GM19238 (cell line): ENCODE results near the gene EIF4E2.
"Not testable (repeated sequence)": the region's sequence is repeated elsewhere in the genome, so short reads cannot be mapped to it uniquely, and the experiment has no call there.

Source experiments
- DNase-seq: peaks from one replicate; pipeline ENCODE4 v3.0.0; 2011; ENCODE audit warnings: low spot score; ENCODE audit not compliant: insufficient read length

Gene EIF4E2

GRCh38 chr2:232563580-232563979 lies 13.1 kb downstream of the EIF4E2 start:
- DNase-seq = no peak

GRCh38 chr2:232567721-232568120 lies 17.2 kb downstream of the EIF4E2 start:
- no peak for DNase-seq

- DNase-seq = no peak
Observed at GRCh38 chr2:232568161-232568560, 17.7 kb downstream of the EIF4E2 start.

GRCh38 chr2:232569541-232569940 lies 19.1 kb downstream of the EIF4E2 start:
- no peak for DNase-seq

GRCh38 chr2:232570481-232570880 lies 20.0 kb downstream of the EIF4E2 start:
- not testable (repeated sequence) for DNase-seq

DNA sequence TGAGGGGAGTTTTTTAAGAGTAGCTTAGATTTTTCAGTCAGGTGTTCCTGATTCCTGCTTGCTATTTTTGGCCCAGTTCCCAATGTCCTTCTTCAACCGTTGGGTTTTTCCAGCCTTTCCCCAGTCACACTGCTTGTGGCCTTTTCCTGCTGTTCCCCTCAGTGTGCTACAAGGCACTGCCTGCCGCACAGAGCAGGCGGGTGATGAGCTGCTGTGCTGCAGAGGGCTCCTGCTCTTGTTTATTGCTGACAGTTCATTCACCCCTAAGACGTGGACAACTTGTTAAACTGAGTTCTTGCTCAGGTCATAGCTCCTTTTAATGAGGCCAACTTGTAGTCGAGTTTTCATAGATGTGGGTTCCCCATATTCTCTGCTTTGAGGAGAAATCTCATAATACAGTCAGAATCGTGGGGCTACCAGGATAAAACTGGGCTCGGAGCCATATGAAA lies 20.6 kb downstream of the EIF4E2 start:
- DNase-seq = no peak

DNA sequence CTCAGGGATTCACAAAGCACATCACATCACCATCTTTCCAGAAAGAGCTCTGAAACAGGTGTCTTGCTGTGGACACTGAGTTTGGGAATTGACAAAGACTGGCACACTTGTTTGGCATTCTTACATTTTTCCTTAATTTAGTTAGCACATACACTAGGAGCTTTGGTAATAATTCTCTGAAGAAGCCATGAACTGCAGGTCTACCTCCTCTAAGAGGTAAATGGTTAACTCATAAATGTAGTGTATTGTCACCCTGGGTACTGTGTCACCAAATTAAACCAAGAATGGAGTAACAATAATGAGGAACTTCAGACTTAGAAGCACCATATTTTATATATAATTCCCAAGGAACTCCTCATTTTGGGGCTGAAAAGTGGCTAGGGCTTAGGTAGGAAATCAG lies 22.6 kb downstream of the EIF4E2 start:
- no peak for DNase-seq

- DNase-seq = no peak
Observed at GRCh38 chr2:232573771-232574435, 23.4 kb downstream of the EIF4E2 start.

- DNase-seq = no peak
Observed at GRCh38 chr2:232574674-232575403, 24.4 kb downstream of the EIF4E2 start.

DNA sequence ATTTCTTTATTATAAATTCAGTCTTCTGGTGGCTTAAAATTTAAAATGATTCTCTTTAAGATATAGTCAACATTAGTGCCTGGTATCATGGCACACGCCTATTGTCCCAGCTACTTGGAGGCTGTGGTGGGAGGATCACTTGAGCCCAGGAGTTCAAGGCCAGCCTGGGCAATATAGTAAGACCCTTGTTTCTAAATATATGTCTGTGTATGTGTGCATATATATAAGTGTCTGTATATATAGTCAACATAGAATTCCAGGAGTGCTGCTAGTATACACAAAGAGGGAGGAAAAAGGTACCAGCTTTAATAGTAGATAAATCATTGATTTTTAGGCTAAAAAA lies 24.9 kb downstream of the EIF4E2 start:
- no peak for DNase-seq

DNA sequence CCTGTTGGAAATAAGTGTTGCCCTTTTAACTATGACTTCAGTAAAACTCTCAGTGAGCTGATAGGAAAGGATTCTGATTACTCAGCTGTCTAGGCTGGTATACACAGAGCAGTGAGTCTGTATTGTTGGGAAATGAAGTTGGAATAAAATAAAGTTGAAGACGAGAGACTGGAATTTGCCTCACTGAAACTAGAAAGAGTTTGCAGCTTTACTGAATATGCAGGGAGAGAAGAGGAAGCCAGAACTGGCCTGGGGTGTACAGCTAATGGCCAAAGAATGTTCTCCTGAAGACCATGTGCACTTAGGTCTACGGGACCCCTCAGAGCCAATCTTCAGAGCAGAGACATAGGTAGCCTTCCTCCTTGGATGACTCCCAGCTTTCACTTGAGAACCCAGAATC lies 26.5 kb downstream of the EIF4E2 start:
- DNase-seq = no peak

- DNase-seq = no peak
Observed at GRCh38 chr2:232577841-232578240, 27.4 kb downstream of the EIF4E2 start.

DNA sequence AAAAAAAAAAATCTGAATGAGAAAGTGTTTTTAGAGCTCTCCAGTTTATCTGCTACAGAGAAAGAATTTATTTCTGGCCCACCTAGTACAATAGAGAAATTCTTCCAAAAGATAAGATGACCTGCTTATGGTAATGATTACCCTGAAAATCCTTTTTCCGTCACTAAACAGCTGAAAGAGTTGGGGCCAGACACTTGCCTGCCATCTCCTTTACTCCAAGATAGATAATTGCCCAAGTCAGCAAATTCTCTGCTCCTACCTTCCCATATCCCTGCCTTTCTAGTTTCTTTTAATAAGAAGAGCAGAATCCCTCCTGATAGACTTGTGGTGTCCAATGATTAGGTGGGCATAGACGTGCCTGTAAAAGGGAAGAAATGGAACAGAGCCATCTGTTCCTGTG lies 28.1 kb downstream of the EIF4E2 start:
- no peak for DNase-seq

GRCh38 chr2:232580648-232580981 lies 30.1 kb downstream of the EIF4E2 start:
- no peak for DNase-seq

- no peak for DNase-seq
Observed at GRCh38 chr2:232581725-232582124, 31.2 kb downstream of the EIF4E2 start.

DNA sequence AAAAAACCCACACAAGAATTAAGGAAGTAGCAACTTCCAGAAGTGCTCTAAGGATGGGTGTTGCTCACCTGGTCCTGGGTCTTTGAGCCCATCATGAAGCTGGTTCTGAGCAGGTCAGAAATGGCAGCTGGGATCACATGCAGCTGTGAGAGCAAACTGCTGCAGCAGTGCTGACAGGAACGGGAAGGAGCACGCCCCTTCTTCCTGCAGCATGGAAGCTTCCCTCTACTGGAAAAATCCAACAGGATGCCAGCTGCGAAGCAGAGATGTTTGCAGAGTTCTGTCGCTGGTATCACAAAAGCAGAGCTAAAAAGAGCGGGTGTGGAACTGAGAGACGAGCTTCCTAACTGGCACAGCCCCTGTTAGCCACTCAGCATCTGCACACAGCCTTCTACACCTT lies 33.7 kb downstream of the EIF4E2 start:
- no peak for DNase-seq

DNA sequence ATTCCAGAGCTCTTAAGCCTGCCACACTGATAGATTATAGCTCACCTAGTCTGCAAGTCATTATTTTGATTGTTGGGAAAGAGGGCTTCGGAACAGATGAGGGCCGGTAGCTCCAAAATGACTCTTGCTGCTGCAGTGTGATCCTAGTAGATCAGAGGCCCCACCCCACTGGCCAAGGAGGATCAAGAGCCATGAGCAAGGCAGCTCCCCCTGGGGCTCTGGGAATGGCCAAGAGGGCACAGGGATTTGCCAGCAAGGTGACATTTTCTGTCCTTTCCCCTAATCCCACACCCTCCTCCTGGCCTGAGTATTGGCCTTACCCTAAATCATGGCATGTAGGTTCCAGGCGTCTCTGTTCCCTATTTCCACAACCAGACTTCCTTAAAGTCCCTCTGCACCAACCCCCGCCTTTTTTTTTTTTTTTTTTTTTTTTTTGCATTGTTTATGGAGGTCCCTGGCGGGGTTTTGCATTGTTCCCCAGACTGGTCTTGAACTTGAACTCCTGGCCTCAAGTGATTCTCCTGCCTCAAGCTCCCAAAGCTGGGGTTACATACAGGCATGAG lies 36.5 kb downstream of the EIF4E2 start:
- DNase-seq = no peak

DNA sequence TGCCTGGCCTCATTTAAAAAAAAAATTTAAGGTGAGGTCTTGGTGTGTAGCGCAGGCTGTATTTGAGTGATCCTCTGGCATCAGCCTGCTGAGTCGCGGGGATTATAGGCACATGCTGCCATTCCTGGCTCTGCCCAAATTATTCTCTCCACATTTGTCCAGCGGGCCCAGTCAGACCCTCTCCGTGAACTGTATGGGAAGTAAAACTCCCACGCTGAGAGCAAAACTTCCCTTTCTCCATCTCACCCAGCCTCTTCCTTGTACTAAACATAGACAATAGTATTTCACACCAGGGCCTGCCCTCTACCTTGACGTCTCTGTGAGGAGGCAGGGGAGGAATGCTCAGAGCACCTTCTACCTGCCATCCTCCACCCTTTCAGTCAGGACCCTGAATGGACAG lies 37.0 kb downstream of the EIF4E2 start:
- no peak for DNase-seq

DNA sequence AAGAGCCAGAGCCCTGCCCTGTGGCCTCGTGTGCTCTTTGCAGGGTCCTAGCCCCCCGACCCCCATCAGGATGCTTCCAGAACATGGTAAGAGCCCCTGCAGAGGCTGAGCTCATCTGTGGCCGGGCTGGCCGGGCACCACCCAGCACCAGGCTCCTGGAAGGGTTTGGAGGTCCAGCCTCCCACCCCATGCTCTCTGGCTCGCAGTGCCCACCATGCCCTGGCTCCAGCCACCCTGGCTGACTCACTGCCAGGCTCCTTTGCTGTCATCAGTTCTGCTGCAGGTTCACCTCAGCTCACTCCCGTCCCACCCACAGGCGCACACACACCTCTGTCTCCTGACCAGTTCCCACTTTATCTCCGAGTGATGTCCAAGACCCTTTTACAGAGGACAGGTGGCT lies 37.5 kb downstream of the EIF4E2 start:
- no peak for DNase-seq

DNA sequence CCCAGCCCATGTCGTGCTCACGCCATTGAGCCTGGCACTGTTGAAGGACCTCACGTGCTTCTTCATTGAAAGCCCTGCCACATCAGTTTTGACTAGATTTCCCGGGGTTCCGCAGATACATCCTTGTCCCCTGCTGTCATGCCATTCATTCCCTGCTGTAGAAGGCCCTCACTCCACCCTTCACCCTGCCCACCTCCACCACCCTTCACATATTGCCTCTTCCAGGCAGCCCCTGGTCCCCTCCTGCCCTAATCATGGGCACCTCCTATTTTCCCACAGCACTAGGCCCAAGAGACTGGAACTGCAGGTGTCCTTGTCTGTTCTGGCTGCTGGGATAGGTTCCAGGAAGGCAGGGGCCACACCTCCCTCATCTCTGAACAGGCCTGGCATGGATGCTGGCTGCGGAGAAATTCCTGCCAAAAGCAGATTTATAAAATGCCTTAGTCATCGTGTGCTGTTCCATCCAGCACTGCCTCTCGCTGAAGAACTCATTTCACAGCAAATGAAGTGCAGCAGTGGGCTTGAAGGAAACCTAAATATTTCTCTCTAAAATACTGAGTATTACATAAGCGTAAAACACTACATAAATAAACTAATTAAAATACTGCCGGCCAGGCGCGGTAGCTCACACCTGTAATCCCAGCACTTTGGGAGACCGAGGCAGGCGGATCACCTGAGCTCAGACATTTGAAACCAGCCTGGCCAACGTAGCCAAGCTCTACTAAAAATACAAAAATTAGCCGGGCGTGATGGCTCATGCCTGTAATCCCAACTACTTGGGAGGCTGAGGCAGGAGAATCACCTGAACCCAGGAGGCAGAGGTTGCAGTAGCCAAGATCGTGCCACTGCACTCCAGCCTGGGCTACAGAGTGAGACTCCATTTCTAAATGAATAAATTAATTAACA lies 38.4 kb downstream of the EIF4E2 start:
- no peak for DNase-seq

GRCh38 chr2:232592772-232593395 lies 42.4 kb downstream of the EIF4E2 start:
- no peak for DNase-seq

GRCh38 chr2:232593982-232594381 lies 43.5 kb downstream of the EIF4E2 start:
- DNase-seq = no peak
